Measurements from ENCODE around the gene EXOC3.
A peak's percentile ranks its signal among the peaks of the same experiment; 100 is the strongest.

Gene EXOC3

DNA sequence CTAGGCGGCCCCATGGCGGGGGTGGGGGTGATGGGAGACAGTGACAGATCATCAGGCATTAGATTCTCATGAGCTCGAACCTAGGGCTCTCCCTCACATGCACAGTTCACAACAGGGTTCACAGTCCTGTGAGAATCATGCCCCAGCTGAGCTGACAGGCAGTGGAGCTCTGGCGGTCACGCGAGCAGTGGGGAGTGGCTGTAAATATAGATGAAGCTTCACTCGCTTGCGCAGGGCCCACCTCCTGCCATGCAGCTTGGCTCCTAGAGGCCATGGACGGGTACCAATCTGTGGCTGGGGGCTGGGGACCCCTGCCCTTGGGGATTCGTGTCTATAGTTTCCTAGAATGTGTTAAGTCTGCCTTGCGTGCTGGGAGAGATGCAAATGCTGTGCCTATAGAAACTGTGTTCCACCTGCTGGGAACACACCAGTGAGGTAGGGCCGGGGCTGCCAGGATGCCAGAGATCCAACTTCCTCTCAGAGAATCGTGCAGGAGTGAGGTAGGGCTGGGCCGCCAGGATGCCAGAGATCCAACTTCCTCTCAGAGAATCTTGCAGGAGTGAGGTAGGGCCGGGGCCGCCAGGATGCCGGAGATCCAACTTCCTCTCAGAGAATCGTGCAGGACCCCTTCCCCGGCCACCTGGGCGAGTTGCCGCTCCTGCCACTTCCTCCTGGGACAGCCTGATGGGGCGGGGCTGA, 14.1 kb upstream of the EXOC3 start:
- H3K4me3 ChIP-seq (ENCODE audit: low read length), result no peak overlapping the region
- no peak for DNase-seq (ENCODE audit: low read depth)
- TF ChIP-seq, protein P1, sequence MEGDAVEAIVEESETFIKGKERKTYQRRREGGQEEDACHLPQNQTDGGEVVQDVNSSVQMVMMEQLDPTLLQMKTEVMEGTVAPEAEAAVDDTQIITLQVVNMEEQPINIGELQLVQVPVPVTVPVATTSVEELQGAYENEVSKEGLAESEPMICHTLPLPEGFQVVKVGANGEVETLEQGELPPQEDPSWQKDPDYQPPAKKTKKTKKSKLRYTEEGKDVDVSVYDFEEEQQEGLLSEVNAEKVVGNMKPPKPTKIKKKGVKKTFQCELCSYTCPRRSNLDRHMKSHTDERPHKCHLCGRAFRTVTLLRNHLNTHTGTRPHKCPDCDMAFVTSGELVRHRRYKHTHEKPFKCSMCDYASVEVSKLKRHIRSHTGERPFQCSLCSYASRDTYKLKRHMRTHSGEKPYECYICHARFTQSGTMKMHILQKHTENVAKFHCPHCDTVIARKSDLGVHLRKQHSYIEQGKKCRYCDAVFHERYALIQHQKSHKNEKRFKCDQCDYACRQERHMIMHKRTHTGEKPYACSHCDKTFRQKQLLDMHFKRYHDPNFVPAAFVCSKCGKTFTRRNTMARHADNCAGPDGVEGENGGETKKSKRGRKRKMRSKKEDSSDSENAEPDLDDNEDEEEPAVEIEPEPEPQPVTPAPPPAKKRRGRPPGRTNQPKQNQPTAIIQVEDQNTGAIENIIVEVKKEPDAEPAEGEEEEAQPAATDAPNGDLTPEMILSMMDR (conservative IDR thresholded peaks at IDR 0.05; ENCODE audit: low read depth, low read length), result no peak

DNA sequence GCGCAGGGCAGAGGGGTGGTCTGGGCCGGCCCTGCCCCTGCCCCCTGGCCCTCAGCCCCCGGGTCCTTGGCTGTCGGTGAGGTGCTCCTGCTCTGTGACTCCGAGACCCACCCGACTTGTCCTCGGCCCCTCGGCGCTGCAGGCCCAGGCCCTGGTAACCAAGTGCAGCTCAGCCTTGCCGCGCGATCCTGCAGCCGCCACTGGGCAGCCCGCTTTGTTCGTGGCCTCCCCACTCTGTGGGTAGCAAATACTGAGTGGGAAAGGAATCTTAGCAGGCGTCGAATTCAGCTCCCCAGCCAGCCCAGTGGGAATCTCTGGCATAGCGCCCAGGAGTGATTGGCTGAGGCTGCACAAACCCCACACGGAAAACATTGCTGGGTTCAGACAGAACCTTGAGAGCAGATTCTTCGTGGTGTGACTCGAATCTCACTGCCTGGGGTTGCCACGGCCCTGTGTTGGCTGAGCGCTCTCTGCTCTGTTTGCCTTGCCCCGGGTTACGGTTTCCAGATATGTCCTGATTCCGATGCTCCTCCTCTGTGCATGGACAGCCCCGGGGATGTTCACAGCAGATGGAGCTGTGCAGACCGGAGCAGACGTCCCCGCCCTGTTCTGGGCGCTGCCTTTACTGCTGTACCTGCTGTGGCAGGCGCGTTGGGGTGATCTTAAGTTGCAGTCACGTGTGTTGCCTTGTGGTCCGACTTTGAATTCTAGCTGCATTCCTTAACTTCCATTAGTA, 13.4 kb upstream of the EXOC3 start:
- H3K4me3 ChIP-seq (ENCODE audit: low read length), result no peak overlapping the region
- TF ChIP-seq, protein P1 (conservative IDR thresholded peaks at IDR 0.05; ENCODE audit: low read depth, low read length), result no peak
- no peak for DNase-seq (ENCODE audit: low read depth)

DNA sequence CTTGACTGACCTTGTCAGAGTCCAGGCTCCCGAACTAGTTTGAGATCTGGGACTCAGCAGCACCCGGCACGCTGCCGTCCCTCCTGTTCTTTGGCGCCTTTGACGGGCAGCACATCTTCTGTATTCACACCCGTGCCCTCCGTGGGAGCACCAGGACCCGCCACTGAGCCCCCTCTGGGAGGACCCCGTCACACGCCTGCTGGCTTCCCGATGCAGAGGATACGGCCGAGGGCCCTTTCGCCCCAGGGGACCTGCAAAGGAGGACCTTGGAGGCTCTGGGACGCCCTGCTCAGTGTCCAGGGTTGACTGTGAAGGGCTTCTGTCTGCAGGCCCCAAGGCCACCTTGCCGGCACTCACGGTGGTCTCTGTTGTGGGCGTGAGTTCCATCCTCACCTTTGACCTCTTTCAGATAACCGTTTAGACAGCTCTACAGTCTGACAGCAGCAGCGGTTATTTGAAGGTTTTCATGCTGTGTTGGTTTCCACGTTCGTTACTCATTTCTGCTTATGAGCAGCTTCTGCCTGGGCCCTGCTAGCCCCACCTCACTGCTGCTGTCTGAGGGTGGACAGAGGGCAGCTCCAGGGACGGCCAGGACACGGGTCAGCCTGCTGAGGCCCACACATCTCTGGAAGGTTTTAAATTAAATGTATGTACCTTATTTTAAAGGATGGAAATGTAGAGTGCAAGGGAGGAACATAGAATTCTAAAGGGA, 12.6 kb upstream of the EXOC3 start:
- DNase-seq (ENCODE audit: low read depth), result no peak
- TF ChIP-seq, protein P1 (conservative IDR thresholded peaks at IDR 0.05; ENCODE audit: low read depth, low read length), result no peak

DNA sequence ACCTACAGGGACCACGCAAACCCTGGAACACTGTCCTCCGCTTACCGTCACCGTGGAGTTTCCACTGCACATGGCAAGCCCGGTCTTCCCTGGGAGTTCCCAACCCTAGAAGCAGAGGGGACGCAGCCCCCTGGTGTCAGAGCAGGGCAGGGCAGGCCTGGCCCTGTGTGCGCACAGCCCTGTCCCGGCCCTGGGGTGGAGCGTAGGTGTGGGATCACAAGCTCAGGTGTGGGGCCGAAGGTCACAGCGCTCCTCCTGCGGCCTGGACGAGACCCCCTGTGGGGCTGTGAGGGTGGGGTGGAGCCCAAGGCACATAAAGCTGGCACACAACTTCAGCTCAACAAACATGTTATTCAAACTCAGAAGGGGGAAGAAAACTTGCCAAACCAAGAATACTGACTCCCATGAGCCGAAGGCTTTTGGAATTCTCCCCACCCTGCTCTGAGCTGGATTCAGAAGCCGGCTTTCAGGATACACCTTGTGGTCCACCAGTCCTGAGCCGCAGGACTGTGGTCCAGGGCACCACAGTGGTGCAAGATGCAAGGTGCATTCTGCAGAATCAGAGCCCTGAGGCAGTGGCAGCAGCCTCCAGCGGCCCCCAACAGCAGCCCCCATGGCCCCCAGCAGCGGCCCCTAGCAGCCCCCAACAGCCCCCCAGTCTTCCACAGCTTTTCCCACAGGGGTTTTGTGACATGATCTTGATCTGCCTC, 11.8 kb upstream of the EXOC3 start:
- DNase-seq (ENCODE audit: low read depth), result no peak
- TF ChIP-seq, protein P1 (conservative IDR thresholded peaks at IDR 0.05; ENCODE audit: low read depth, low read length), result peak; percentile 88
- no peak overlapping the region for H3K4me3 ChIP-seq (ENCODE audit: low read length)

More for the DNA sequence above, 12.6 kb upstream of the EXOC3 start:
- H3K4me3 ChIP-seq (ENCODE audit: low read length), result no peak overlapping the region

DNA sequence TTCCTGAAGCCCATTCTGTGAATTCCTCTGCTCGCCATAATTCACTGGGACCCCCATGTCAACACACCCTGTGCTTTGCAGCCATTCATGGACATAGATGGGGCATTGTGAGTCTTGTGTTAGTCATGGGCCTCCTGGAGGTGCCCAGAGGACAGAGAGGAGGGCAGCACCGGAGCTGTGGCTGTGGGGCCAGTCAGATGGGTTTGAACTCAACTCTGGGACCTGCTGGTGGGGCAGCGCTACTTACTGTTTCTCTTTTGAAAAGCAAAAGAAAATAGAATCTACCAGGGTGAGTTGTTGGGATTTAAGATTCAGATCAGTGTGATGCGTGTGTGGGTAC, 11.3 kb upstream of the EXOC3 start:
- DNase-seq (ENCODE audit: low read depth), result no peak
- TF ChIP-seq, protein P1 (conservative IDR thresholded peaks at IDR 0.05; ENCODE audit: low read depth, low read length), result no peak
- no peak overlapping the region for H3K4me3 ChIP-seq (ENCODE audit: low read length)

DNA sequence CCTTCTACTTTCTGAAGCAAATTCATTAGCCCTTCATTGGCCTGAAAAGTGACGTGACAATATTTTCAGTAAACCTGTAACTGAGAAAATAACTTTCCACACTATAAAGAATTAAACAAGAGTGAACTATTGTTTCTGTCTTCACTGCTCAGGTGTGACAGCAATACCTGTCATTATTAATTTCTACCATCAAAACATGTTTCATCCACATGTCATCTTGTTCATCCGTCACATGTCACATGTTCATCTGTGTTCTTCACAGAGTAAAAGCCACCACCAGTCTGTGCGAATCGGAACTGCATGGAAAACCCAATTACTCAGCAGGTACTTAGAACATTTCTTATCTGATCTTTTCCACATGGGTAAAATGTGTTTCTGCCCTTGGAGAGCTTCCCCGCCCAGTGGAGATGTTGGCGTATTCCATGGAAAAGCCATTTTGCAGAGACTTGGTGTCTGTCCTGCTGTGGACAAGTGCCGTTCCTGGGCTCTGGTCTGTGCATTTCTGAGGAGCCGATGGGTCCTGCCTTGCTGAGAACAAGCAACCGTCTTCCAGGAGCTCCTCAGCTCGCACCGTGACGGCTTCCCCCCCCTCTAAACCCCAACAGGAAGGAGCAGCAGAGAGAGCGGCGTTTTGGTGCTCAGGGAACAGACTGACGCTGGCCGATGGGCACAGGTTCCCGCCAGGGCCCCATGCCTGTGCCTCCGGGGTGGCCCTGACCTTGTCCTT, 10.6 kb upstream of the EXOC3 start:
- no peak for DNase-seq (ENCODE audit: low read depth)
- H3K4me3 ChIP-seq (ENCODE audit: low read length), result no peak overlapping the region
- TF ChIP-seq, protein P1 (conservative IDR thresholded peaks at IDR 0.05; ENCODE audit: low read depth, low read length), result no peak

Data from retinal pigment epithelial cell (primary cell).